Stimulated activated CD8-positive, alpha-beta memory T cell treated with anti-CD3 and anti-CD28 coated beads, Interleukin-15, amount 100 ng/mL, for 48 hours (primary cell): ENCODE measurements around the gene RANBP17.
"Not testable (repeated sequence)": the region's sequence is repeated elsewhere in the genome, so short reads cannot be mapped to it uniquely, and the experiment has no call there.

ENCODE experiments used
- DNase-seq, 2 donors: peaks; one replicate each; pipeline ENCODE4 v3.0.0-alpha.2; 2020; ENCODE audit warnings: low read depth in 2 of 2

Gene RANBP17

DNA sequence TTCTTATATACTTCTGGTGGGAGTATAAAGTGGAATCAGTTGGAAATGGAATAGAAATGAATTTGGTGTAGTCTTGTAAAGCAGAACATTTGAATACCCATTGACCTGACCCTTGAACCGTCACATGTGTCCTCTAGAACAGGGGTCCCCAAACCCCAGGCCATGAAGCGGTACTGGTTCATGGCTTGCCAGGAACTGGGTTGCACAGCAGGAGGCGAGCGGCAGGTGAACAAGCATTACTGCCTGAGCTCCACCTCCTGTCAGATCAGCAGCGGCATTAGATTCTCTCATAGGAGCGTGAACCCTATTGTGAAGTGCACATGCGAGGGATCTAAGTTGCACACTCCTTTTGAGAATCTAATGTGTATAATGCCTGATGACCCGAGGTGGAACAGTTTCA, 80.0 kb downstream of the RANBP17 start:
- DNase-seq, result no peak

DNA sequence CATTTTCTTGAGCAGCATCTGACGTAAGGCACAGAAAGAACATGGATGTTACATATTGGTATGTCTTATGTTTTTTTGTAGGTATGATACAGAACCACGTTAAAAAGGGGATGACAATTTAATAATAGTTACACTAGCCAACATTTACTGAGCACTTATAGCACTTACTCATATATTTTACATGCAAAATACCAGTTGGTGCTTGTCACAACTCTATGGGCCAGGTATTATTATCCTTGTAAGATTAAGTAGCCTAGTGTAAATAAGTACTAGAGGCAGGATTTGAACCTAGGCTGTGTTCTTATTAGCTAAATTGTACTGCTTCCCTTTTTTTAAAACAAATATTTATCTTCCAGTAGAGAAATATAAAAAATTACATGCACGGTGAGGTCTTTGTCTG, 83.5 kb downstream of the RANBP17 start:
- no peak for DNase-seq

DNA sequence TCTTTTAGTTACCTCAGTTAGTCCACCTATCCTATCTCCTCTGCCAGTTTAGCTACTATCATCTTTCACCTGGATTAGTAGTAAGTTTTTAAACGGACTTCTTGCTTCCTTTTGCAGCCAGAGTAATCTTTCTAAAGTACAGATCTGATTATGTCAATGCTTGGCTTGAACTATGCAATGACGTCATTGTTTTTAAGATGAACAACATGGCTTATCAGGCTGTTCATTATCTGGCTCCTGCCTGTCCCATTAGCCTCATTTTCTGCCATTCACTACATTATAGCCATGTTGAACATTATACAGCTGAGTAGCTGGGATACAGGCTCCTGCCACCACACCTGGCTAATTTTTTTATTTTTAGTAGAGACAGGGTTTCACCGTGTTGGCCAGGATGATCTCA, 98.7 kb downstream of the RANBP17 start:
- DNase-seq, result no peak

DNA sequence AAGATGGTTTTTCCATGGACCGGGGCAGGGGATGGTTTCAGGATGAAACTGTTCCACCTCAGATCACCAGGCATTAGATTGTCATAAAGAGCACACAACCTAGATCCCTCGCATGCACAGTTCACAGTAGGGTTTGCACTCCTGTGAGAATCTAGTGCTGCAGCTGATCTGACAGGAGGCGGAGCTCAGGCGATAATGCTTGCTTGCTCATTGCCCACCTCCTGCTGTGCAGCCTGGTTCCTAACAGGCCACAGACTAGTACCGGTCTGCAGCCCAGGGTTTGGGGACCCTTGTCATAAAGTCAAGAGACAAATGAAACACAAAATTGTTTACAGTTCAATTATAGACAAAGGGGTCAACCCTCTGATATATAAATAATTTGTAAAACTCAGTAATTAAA, 101.7 kb downstream of the RANBP17 start:
- DNase-seq, result no peak

DNA sequence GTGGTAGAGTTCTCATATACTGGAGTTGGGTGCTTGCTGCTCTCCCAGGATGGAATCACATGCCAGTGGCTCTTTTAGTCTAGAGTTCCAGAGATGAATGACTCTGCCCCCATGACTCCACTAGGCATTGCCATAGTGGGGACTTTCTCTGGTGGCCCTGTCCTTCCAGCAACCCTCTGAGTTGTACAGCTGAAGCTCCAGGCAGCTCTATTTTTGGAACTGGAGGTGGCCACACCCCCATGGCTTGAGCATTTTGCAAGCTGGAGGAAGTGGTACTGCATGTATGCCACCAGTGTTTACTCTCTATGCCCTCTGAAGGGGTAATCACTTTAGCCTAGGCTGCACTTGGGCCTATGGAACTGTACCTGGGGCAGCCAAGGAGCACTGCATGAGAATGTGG, 112.6 kb downstream of the RANBP17 start:
- DNase-seq, result no peak

DNA sequence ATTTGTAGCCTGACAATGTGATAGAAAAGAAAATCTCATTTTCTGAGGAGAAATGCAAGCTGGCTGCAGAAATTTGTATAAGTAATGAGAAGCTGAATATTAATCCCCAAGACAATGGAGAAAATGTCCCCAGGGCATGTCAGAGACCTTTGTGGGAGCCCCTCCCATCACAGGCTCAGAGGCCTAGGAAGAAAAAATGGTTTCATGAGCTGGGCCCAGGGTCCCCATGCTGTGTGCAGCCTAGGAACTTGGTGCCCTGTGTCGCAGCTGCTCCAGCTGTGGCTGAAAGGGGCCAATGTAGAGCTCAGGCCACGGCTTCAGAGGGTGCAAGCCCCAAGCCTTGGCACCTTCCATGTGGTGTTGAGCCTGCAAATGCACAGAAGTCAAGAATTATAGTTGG, 118.4 kb downstream of the RANBP17 start:
- DNase-seq, result not testable (repeated sequence)

DNA sequence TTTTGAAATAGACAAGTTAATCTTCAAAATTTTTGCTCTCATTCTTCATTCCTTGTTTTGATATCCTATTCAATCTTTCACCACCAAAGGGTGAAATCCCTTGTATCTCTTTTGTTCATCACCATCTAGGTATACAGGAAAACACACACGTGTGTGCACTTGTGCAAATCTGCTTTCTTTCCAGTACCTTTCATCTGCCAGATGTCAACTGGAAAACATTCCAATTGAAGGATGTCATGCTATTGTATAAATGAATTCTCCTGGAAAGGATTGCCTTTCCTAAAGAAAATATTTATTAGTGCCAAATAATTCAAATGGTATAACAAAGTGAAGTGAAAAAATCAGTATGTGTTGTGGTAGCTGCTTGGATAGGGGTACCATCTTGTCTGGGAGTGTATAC, 123.7 kb downstream of the RANBP17 start:
- DNase-seq, result no peak

DNA sequence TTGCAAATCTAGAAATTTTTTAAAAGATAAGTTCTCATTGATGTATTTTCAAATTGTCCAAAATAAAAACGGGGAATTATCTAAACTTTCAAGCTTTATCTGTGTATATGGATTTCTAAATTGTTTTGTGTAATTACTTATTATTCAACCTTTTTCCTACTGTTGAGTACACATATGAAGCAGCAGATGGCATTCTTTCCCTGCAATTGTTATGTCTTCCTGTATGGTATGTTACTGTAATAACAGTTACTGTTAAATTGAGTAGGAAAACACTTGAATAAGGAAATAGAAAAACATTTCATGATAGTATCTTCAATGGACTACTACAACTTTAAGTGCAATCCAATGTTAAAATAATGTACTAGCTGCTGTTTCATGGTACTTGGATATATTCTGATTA, 124.8 kb downstream of the RANBP17 start:
- DNase-seq, result no peak

DNA sequence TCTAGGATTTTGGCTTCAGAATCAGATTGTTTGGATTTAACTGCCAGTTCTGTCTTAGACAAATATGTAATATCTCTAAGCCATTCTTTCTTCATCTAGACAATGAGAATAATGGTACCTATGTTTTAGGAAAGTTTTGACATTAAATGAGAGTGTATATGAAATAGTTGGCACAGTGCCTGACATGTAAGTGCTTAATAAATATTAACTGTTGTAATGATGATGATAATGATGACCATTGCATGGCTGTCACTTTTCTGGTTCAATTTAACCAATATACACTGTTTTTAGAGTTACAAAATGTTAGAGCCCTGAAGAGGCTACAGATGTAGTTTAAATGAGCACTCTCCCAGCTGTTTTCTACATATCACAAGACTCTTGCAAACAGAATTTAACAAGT, 131.7 kb downstream of the RANBP17 start:
- DNase-seq, result no peak

DNA sequence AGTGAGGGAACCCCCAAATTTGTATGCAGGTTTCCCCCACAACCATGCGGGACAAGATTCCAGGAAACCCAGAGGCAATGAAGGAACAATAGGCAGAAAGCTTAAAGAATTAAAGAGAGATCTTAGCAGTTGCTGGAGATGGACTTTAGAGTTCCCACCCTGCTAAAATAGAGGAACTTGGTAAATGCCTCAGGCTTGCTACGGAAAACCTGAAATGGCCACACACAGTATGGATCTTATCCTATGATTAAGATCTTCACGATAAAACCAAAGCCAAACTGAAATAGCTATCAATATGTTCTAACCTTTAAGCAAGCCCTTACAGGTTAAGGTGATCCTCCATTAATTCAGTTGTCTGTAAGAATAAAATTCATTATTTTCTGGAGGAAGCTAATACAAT, 148.3 kb downstream of the RANBP17 start:
- DNase-seq, result no peak

DNA sequence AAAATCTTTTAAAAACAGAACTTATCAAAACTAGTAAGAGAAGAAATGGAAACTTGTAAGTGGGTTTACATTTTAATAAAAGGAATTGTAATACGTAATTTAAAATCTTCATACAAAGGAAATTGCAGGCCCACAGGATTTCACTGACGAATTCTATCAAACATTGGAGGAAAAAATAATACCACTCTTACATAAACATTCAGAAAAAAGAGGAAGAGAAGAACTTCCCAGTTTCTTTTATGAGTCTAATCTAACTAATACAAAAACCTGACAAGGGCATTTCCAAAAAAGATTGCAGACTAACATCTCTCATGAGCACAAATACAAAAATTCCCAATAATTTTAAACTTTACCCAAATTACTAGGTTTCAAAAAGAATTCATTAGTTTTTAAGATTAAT, 149.0 kb downstream of the RANBP17 start:
- no peak for DNase-seq

DNA sequence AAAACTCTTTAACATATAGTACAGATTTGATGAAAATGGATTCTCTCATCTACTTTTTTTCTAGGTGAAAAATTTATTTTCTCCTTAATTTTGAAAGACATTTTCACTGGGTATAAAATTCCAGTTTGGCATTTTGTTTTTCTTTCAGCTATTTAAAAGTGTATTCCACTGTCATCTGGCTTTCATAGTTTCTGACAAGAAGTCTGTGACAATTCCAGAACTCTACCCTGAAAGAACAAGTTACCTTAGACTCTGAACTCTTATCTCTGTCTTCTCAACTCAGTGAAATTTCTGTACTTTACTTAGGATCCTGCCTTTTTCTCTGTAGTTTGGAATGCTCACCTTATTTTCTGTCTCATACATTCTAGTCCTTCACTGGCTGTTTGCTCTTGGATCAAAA, 161.7 kb downstream of the RANBP17 start:
- no peak for DNase-seq

DNA sequence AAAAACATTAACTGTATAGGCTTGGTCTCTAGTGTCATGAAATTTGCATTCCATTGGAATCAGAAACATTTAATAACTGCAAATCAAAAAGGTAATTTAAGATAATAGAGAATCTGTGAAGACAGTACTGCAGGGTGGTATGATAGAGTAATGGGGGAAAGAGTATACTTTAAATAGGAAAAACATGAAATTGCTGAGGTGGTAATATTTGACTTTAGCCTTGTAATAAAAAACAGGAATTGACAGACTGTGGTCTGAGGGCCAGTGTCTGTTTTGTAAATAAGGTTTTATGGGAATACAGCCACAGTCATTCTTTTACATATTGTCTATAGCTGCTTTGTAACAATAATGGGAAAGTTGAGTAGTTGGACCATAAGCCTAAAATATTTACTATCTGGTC, 162.3 kb downstream of the RANBP17 start:
- DNase-seq, result no peak

DNA sequence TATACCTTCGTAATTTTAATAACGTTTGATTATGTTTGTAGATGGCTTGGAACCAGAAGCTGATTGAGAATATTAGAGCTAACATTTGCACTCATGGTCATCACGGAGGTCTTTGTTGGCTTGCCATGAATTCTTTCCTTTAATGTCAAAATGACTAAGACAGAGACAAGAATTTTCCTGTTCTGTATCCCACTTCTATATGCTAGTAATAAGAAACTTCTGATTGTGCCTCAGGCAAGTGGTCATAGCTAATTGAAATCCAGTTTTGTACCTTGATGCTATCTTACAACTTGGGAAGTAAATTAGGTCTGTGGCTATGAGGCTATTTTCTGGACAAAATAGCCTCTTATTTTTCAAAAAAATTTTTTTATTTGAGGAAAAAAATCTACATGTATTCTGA, 167.6 kb downstream of the RANBP17 start:
- DNase-seq, result no peak

DNA sequence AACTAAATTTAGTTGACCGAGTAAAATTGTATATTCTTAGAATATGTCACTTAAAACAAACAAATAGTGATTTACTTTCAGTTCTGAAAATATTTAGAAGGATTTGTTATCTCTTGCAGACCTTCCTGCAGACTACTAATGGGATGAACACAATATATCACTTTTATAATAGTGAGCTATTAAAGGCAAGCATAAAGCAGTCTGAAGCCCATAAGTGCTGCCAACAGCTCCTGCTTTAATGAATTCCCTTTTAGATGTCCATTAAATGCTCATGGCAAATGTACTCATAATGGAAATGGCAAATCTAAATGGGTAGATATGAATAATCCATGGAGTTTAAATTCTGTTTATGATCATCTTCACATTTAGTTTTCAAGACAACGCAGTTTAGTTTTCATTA, 170.2 kb downstream of the RANBP17 start:
- no peak for DNase-seq

DNA sequence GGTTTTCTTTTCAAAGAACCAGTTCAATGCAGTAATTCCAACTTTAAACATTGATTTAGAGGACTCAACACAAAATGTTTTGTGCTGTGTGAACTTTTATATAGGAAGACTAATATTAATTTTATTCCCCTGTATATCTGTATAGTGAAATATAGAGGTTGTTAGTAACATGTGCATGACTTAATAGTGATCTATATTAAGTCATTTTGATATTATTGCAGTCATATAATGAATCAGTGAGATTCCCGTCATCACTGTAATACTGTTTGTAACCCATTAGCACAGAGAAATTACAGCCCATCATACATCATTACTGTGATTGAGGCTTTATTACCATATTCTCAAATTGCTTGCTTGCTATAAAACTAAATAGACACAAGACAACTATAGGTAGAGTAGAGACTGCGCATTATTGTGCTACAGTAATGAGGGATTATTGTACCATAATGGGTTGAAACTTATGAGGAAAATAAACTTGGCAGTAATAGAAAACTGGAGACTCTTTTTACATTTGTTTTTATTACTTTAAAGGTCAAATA, 170.7 kb downstream of the RANBP17 start:
- DNase-seq, result no peak

DNA sequence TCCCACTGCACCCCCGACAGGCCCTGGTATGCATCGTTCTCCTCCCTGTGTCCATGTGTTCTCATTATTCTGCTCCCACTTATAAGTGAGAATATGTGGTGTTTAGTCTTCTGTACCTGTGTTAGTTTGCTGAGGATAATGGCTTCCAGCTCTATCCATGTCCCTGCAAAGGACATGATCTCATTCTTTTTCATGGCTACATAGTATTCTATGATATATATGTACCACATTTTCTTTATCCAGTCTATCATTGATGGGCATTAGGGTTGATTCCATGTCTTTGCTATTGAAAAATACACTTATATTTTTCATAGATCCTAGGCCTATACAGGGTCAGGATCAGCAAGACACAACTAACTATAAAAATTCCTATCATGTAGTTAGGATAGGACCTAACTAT, 180.1 kb downstream of the RANBP17 start:
- DNase-seq, result not testable (repeated sequence)

DNA sequence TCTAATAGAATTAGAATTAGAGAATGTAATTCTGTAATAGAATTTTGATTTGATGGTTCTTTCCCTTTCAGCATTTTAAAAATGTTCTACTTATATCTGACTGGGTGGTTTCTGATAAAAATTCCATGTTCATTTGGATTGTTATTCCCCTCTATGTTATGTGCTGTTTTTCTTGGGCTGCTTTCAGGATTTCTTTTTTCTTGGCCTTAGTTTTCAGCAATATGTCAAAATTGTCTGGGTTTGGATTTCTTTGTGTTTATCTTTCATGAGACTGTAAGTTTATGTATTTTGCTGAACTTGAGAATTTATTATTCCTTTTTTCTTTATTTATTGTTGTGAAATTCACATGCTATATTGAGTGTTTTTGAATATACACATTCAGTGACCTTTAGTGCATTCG, 189.1 kb downstream of the RANBP17 start:
- no peak for DNase-seq

DNA sequence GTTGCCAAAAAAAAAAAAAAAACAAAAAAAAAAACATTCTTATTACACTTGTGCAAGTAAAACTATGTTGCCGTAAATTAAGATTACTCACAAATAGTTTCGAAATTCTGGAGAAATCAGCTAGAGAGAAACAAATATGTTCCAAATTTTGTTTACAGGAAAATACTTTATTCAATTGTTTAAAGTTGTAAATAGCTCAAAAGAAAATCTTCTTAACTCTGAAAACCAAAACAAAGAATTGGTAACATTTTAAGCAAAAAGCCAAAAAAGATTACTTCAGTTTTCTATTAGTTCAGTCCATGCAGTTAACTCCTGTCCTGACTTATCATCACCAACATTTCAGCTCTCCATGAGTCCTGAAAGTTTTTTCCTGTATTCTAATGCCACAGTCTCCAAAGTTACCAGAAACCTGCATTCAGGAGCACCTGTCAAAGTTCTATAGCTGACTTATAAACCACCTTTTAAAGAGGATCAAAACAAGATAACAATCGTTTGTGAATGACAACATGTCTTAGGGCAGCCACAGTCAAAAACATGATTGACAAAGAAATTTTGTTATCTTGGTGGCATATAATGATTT, 194.1 kb downstream of the RANBP17 start:
- DNase-seq, result no peak

DNA sequence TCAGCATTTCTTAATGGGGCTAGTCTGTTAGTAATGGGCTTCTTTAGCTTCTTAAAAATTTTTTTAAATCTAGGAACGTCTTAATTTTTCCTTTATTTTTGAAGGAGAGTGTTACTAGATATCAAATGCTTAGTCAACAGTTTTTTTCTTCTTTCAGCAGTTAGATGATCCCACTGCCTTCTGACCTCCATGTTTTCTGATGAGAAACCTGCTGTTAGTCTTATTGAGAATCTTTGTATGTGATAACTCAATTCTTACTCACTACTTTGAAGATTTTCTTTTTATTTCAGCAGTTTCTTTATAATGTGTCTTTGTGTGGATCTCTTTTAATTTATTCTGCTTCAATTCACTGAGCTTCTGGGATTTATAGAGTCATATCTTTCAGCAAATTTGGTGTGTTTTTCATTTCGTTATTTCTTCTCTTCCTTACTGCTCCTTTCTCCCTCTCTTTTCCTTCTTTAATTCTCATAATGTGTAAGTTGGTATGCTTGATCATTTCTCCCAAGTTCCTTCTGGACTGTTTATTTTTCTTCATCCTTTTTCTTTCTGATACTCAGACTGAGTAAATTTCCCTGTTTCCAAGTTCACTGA, 205.8 kb downstream of the RANBP17 start:
- DNase-seq, result no peak

DNA sequence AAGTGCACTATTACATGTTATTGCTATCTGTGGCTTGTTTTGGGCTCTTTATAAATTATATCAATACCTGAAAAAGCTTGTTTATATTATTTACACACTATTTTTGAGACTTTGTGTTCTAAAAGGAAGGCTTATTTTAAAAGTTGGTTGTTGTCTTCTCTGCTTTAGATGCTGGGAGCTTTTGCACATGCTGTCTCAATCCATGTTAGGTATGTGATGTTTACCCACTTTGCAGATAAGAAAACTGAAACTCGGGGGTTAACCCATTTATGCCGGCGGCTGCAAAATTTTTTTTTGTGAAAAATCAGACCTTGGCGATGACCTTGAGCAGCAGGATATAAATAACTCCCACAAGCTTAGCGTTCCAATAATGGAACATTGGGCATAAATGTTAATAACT, 212.9 kb downstream of the RANBP17 start:
- no peak for DNase-seq

DNA sequence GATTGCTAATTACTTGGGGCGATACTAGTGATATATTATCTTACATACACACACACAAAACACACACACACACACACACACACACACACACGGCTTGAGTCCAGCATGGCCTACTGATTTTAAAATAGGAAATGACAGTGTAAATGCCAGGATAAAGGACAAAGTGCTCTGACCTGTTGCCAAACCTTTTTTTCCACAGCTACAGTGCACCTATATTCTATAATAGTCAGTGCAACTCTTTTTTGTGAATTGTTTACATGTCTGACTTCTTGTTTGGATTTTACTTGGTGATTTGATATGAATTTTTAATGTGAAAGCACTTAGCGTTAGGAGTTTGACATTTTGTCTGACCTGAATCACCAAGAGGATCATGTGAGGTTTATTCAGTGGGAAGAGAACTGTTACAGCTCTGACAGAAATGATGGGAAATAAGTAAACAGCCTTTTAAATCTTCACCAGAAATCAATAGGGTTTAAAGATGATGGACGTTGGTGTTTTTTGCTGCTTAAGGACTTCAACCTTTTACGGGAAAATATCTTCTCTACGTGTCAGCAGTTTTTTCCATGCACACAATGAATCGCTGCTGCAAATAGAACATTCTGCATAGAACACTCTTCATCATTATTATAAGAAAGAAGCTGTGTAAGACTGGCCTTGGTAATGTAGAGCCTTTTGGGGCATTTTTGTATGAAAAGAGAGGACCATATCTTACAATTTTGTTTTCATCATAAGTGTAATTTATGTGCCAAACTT, 218.5 kb downstream of the RANBP17 start:
- DNase-seq, result no peak

DNA sequence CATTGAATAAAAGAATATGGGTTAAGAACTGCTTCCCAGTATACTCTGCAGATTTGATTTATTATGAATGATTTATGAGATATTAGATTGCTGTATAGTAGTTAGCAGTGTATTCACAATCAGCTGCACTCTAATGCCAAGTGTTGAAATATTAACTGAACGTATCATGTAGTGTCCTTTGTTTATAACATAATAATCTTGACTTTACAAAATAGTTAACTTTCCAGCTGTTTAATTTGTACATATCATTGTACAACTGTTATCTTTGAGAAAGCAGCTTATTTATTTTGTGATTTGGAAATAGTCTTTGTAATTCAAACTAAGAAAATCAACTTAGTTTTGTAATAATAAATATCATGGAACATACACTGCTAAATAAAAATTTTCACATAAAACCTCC, 219.5 kb downstream of the RANBP17 start:
- no peak for DNase-seq
